WTC11 (cell line): ENCODE measurements around the gene CLCNKB. TPM values are rescaled to one million over a fixed set of nuclear protein-coding genes. Genes with fewer than 3 reads are reported as not detected.
"Not testable (repeated sequence)": the region's sequence is repeated elsewhere in the genome, so short reads cannot be mapped to it uniquely, and the experiment has no call there.

Experiments
- ATAC-seq: fragments of 200-7000 bp; cut with Tn5 transposase; 2 replicates; pipeline ENCODE4 v1.10.0; 2021; ENCODE audit warnings: mild to moderate bottlenecking, moderate library complexity
- CTCF ChIA-PET: fragments of 300-600 bp; sonication (Branson Sonifier 250); formaldehyde crosslinking; loops from one replicate; lab custom pipeline; 2021; ENCODE audit warnings: antibody characterized with exemption; lab: Charles Lee
- POLR2A ChIA-PET: fragments of 350-600 bp; sonication (Branson Sonifier 250); formaldehyde crosslinking; loops from one replicate; lab custom pipeline; 2021; ENCODE audit warnings: antibody characterized with exemption; lab: Charles Lee
- DNase-seq: peaks from one replicate; pipeline ENCODE4 v3.0.0; 2021; ENCODE audit warnings: low spot score
- H3K27ac Mint-ChIP-seq: 2 replicates; pipeline ENCODE4 v1.8.0; 2021; ENCODE audit warnings: mixed read lengths
- H3K27me3 Mint-ChIP-seq: 2 replicates; pipeline ENCODE4 v1.8.0; 2021; ENCODE audit warnings: low read depth, mild to moderate bottlenecking, moderate library complexity, mixed read lengths
- H3K36me3 Mint-ChIP-seq: 2 replicates; pipeline ENCODE4 v1.8.0; 2021; ENCODE audit warnings: mixed read lengths
- H3K4me1 Mint-ChIP-seq: 2 replicates; pipeline ENCODE4 v1.8.0; 2022; ENCODE audit warnings: mixed read lengths
- H3K4me3 Mint-ChIP-seq: 2 replicates; pipeline ENCODE4 v1.8.0; 2021; ENCODE audit warnings: mild to moderate bottlenecking, moderate library complexity, mixed read lengths
- H3K9me3 Mint-ChIP-seq: 2 replicates; pipeline ENCODE4 v1.8.0; 2021; ENCODE audit warnings: mixed read lengths
- CREB1 ChIP-seq: sonication (generic); formaldehyde crosslinking; IDR thresholded peaks from 2 replicates; pipeline ENCODE4 v1.8.0; 2023; ENCODE audit warnings: mild to moderate bottlenecking, missing genetic modification reagents
- EMX1 ChIP-seq: fragments of 250-450 bp; sonication (Bioruptor Pico); IDR thresholded peaks from 2 replicates; pipeline ENCODE4 v1.8.0; 2021; ENCODE audit warnings: mild to moderate bottlenecking
- ESRRA ChIP-seq: sonication (generic); formaldehyde crosslinking; IDR thresholded peaks from 2 replicates; pipeline ENCODE4 v1.8.1; 2022; ENCODE audit warnings: mild to moderate bottlenecking, missing genetic modification reagents, borderline replicate concordance
- FOXP1 ChIP-seq: sonication (generic); formaldehyde crosslinking; IDR thresholded peaks from 2 replicates; pipeline ENCODE4 v1.8.0; 2022; ENCODE audit warnings: missing genetic modification reagents, mild to moderate bottlenecking, moderate library complexity, borderline replicate concordance
- GABPB1 ChIP-seq: sonication (generic); formaldehyde crosslinking; IDR thresholded peaks from 2 replicates; pipeline ENCODE4 v1.8.1; 2023; ENCODE audit warnings: mild to moderate bottlenecking, missing genetic modification reagents
- HMGA2 ChIP-seq: fragments of 250-450 bp; sonication (Bioruptor Pico); IDR thresholded peaks from 2 replicates; pipeline ENCODE4 v1.4.0; 2021; ENCODE audit warnings: mild to moderate bottlenecking, moderate library complexity
- NFATC4 ChIP-seq: fragments of 250-450 bp; sonication (Bioruptor Pico); IDR thresholded peaks from 2 replicates; pipeline ENCODE4 v1.9.0; 2021; ENCODE audit warnings: mild to moderate bottlenecking
- NFE2L1 ChIP-seq: sonication (generic); formaldehyde crosslinking; IDR thresholded peaks from 2 replicates; pipeline ENCODE4 v1.8.1; 2023; ENCODE audit warnings: missing genetic modification reagents
- NFYB ChIP-seq: sonication (generic); formaldehyde crosslinking; conservative IDR thresholded peaks from 2 replicates; pipeline ENCODE4 v1.8.0; 2022; ENCODE audit warnings: low read depth, missing genetic modification reagents
- NR2C2 ChIP-seq: sonication (generic); formaldehyde crosslinking; IDR thresholded peaks from 2 replicates; pipeline ENCODE4 v1.8.0; 2022; ENCODE audit warnings: mild to moderate bottlenecking, missing genetic modification reagents
- PRRX2 ChIP-seq: fragments of 250-450 bp; sonication (Bioruptor Pico); IDR thresholded peaks from 2 replicates; pipeline ENCODE4 v1.8.0; 2021; ENCODE audit warnings: mild to moderate bottlenecking
- RORB ChIP-seq: fragments of 250-450 bp; sonication (Bioruptor Pico); IDR thresholded peaks from 2 replicates; pipeline ENCODE4 v1.9.0; 2021; ENCODE audit warnings: mild to moderate bottlenecking
- SOX15 ChIP-seq: fragments of 250-450 bp; sonication (Bioruptor Pico); IDR thresholded peaks from 2 replicates; pipeline ENCODE4 v1.9.0; 2021; ENCODE audit warnings: mild to moderate bottlenecking
- SP1 ChIP-seq: sonication (generic); formaldehyde crosslinking; conservative IDR thresholded peaks from 2 replicates; pipeline ENCODE4 v1.8.1; 2022; ENCODE audit warnings: missing genetic modification reagents
- TP53 ChIP-seq: sonication (generic); formaldehyde crosslinking; IDR thresholded peaks from 2 replicates; pipeline ENCODE4 v1.8.1; 2023; ENCODE audit warnings: mild to moderate bottlenecking, missing genetic modification reagents
- ZNF121 ChIP-seq: sonication (generic); formaldehyde crosslinking; IDR thresholded peaks from 2 replicates; pipeline ENCODE4 v1.8.0; 2023; ENCODE audit warnings: missing genetic modification reagents
- ZNF317 ChIP-seq: sonication (generic); formaldehyde crosslinking; IDR thresholded peaks from 2 replicates; pipeline ENCODE4 v1.8.1; 2023; ENCODE audit warnings: low read depth, mild to moderate bottlenecking, moderate library complexity, missing genetic modification reagents, borderline replicate concordance
- total RNA-seq: library from RNA; stranded (reverse); gene quantifications from 3 replicates; pipeline ENCODE4 v1.2.3, GENCODE V29; 2021
- TF ChIP-seq, protein P1 (sequence below): sonication (generic); formaldehyde crosslinking; conservative IDR thresholded peaks from 2 replicates; pipeline ENCODE4 v1.8.1; 2023; ENCODE audit warnings: mild to moderate bottlenecking, low read depth, missing genetic modification reagents, moderate library complexity
- TF ChIP-seq, protein P2 (sequence below): sonication (generic); formaldehyde crosslinking; IDR thresholded peaks from 2 replicates; pipeline ENCODE4 v1.8.1; 2022; ENCODE audit warnings: low read depth, mild to moderate bottlenecking, moderate library complexity, missing genetic modification reagents, borderline replicate concordance
- TF ChIP-seq, protein P3 (sequence below): fragments of 250-450 bp; sonication (Bioruptor Pico); IDR thresholded peaks from 2 replicates; pipeline ENCODE4 v1.9.0; 2021; ENCODE audit warnings: mild to moderate bottlenecking
- TF ChIP-seq, protein P4 (sequence below): fragments of 250-450 bp; sonication (Bioruptor Pico); IDR thresholded peaks from 2 replicates; pipeline ENCODE4 v1.9.0; 2021; ENCODE audit warnings: moderate library complexity, mild to moderate bottlenecking, inconsistent platforms, borderline replicate concordance
- TF ChIP-seq, protein P5 (sequence below): fragments of 250-450 bp; sonication (Bioruptor Pico); IDR thresholded peaks from 2 replicates; pipeline ENCODE4 v1.8.0; 2021; ENCODE audit warnings: mild to moderate bottlenecking
- TF ChIP-seq, protein P6 (sequence below): sonication (generic); formaldehyde crosslinking; IDR thresholded peaks from 2 replicates; pipeline ENCODE4 v1.8.1; 2023; ENCODE audit warnings: mild to moderate bottlenecking, missing genetic modification reagents, borderline replicate concordance
- TF ChIP-seq, protein P7 (sequence below): fragments of 250-450 bp; sonication (Bioruptor Pico); IDR thresholded peaks from 2 replicates; pipeline ENCODE4 v2.1.2; 2022; ENCODE audit warnings: mild to moderate bottlenecking, moderate library complexity

CLCNKB gene
- total RNA-seq, 1 experiment from 2014 or later = 1.8 TPM

DNA sequence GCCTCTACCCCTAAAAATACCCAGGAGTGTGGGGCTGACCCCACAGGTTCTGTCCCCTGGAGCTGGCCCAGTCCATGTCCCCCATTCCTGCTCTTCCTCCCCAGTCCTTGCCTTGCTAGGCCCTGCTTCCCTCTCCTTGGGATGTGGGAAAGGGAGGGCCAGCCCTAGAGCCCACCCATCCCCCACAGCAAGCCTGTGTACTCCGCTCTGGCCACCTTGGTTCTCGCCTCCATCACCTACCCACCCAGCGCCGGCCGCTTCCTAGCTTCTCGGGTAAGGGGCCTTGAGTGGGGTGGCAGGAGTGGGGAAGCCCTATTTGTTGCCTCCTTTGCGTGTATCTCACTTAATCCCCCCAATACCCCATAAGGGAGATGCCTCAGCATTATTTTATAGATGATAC is 6.7 kb downstream of the CLCNKB start:
- DNase-seq (no peak), ATAC-seq (no peak)
- Mint-ChIP-seq H3K9me3 (no peaks in the 10 kb centered on the region), H3K27me3 (peaks cover 8% of the 10 kb centered on the region), H3K36me3 (no peaks in the 10 kb centered on the region), H3K27ac (no peak overlapping the region), H3K4me3 (no peak overlapping the region; the same call in 1 of the 2 replicates), H3K4me1 (peaks cover 13% of the 10 kb centered on the region)
- ChIA-PET CTCF (interaction anchor here (0.8 to 1.4 kb wide), 3 partner anchors 9 to 32 kb away, joined by 4 to 6 read pairs (median 6); no protein-coding TSS in a partner anchor), POLR2A (no interaction called here)
- TF ChIP-seq ZNF317 (CRISPR knock-in tag) (no peak), HMGA2 (CRISPR knock-in tag) (no peak), ESRRA (CRISPR knock-in tag) (no peak), TP53 (no peak), FOXP1 (CRISPR knock-in tag) (no peak), ZNF121 (CRISPR knock-in tag) (no peak), GABPB1 (no peak), NFATC4 (CRISPR knock-in tag) (no peak)
- TF ChIP-seq, protein P1, sequence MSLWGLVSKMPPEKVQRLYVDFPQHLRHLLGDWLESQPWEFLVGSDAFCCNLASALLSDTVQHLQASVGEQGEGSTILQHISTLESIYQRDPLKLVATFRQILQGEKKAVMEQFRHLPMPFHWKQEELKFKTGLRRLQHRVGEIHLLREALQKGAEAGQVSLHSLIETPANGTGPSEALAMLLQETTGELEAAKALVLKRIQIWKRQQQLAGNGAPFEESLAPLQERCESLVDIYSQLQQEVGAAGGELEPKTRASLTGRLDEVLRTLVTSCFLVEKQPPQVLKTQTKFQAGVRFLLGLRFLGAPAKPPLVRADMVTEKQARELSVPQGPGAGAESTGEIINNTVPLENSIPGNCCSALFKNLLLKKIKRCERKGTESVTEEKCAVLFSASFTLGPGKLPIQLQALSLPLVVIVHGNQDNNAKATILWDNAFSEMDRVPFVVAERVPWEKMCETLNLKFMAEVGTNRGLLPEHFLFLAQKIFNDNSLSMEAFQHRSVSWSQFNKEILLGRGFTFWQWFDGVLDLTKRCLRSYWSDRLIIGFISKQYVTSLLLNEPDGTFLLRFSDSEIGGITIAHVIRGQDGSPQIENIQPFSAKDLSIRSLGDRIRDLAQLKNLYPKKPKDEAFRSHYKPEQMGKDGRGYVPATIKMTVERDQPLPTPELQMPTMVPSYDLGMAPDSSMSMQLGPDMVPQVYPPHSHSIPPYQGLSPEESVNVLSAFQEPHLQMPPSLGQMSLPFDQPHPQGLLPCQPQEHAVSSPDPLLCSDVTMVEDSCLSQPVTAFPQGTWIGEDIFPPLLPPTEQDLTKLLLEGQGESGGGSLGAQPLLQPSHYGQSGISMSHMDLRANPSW (CRISPR knock-in tag) = no peak
- TF ChIP-seq, protein P2, sequence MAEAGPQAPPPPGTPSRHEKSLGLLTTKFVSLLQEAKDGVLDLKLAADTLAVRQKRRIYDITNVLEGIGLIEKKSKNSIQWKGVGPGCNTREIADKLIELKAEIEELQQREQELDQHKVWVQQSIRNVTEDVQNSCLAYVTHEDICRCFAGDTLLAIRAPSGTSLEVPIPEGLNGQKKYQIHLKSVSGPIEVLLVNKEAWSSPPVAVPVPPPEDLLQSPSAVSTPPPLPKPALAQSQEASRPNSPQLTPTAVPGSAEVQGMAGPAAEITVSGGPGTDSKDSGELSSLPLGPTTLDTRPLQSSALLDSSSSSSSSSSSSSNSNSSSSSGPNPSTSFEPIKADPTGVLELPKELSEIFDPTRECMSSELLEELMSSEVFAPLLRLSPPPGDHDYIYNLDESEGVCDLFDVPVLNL (CRISPR knock-in tag) = no peak
- TF ChIP-seq, protein P3, sequence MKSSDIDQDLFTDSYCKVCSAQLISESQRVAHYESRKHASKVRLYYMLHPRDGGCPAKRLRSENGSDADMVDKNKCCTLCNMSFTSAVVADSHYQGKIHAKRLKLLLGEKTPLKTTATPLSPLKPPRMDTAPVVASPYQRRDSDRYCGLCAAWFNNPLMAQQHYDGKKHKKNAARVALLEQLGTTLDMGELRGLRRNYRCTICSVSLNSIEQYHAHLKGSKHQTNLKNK (CRISPR knock-in tag) = no peak
- TF ChIP-seq, protein P4, sequence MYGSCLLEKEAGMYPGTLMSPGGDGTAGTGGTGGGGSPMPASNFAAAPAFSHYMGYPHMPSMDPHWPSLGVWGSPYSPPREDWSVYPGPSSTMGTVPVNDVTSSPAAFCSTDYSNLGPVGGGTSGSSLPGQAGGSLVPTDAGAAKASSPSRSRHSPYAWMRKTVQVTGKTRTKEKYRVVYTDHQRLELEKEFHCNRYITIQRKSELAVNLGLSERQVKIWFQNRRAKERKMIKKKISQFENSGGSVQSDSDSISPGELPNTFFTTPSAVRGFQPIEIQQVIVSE (CRISPR knock-in tag) = no peak

DNA sequence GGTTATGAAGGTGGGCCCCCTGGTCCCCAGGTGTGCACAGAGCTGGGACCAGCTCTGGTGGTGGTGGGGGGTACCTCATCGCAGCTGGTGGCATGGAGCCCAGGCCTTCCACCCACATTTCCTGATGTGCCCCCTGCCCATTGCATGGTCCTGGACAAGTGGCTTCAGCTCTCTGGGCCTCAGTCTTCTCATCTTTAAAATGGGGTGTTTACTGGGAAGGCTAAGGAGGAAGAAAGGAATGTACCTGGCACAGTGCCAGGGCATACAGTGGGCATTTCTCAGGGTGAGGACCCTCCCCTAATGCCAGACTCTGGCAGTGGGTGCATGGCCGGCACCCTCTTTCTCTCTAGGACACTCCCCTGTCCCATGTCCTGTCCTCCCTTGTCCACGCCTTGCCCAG is 7.5 kb downstream of the CLCNKB start:
- Mint-ChIP-seq H3K4me3 (no peak overlapping the region), H3K27ac (no peak overlapping the region), H3K9me3 (no peaks in the 10 kb centered on the region), H3K4me1 (peaks cover 17% of the 10 kb centered on the region), H3K27me3 (peaks cover 8% of the 10 kb centered on the region), H3K36me3 (no peaks in the 10 kb centered on the region)
- ATAC-seq (no peak), DNase-seq (no peak)
- ChIA-PET POLR2A (no interaction called here), CTCF (interaction anchor here (1.0 kb wide), 1 partner anchor 25 kb away, joined by 6 read pairs; no protein-coding TSS in a partner anchor)
- TF ChIP-seq, protein P5, sequence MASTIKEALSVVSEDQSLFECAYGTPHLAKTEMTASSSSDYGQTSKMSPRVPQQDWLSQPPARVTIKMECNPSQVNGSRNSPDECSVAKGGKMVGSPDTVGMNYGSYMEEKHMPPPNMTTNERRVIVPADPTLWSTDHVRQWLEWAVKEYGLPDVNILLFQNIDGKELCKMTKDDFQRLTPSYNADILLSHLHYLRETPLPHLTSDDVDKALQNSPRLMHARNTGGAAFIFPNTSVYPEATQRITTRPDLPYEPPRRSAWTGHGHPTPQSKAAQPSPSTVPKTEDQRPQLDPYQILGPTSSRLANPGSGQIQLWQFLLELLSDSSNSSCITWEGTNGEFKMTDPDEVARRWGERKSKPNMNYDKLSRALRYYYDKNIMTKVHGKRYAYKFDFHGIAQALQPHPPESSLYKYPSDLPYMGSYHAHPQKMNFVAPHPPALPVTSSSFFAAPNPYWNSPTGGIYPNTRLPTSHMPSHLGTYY (CRISPR knock-in tag) = no peak
- TF ChIP-seq NFE2L1 (CRISPR knock-in tag) (no peak), SOX15 (CRISPR knock-in tag) (no peak), NFYB (no peak), NR2C2 (CRISPR knock-in tag) (no peak), SP1 (CRISPR knock-in tag) (no peak), EMX1 (CRISPR knock-in tag) (no peak), RORB (no peak), CREB1 (CRISPR knock-in tag) (no peak), PRRX2 (CRISPR knock-in tag) (no peak)
- TF ChIP-seq, protein P6, sequence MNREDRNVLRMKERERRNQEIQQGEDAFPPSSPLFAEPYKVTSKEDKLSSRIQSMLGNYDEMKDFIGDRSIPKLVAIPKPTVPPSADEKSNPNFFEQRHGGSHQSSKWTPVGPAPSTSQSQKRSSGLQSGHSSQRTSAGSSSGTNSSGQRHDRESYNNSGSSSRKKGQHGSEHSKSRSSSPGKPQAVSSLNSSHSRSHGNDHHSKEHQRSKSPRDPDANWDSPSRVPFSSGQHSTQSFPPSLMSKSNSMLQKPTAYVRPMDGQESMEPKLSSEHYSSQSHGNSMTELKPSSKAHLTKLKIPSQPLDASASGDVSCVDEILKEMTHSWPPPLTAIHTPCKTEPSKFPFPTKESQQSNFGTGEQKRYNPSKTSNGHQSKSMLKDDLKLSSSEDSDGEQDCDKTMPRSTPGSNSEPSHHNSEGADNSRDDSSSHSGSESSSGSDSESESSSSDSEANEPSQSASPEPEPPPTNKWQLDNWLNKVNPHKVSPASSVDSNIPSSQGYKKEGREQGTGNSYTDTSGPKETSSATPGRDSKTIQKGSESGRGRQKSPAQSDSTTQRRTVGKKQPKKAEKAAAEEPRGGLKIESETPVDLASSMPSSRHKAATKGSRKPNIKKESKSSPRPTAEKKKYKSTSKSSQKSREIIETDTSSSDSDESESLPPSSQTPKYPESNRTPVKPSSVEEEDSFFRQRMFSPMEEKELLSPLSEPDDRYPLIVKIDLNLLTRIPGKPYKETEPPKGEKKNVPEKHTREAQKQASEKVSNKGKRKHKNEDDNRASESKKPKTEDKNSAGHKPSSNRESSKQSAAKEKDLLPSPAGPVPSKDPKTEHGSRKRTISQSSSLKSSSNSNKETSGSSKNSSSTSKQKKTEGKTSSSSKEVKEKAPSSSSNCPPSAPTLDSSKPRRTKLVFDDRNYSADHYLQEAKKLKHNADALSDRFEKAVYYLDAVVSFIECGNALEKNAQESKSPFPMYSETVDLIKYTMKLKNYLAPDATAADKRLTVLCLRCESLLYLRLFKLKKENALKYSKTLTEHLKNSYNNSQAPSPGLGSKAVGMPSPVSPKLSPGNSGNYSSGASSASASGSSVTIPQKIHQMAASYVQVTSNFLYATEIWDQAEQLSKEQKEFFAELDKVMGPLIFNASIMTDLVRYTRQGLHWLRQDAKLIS (CRISPR knock-in tag) = no peak
- TF ChIP-seq, protein P7, sequence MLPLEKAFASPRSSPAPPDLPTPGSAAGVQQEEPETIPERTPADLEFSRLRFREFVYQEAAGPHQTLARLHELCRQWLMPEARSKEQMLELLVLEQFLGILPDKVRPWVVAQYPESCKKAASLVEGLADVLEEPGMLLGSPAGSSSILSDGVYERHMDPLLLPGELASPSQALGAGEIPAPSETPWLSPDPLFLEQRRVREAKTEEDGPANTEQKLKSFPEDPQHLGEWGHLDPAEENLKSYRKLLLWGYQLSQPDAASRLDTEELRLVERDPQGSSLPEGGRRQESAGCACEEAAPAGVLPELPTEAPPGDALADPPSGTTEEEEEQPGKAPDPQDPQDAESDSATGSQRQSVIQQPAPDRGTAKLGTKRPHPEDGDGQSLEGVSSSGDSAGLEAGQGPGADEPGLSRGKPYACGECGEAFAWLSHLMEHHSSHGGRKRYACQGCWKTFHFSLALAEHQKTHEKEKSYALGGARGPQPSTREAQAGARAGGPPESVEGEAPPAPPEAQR (CRISPR knock-in tag) = no peak

DNA sequence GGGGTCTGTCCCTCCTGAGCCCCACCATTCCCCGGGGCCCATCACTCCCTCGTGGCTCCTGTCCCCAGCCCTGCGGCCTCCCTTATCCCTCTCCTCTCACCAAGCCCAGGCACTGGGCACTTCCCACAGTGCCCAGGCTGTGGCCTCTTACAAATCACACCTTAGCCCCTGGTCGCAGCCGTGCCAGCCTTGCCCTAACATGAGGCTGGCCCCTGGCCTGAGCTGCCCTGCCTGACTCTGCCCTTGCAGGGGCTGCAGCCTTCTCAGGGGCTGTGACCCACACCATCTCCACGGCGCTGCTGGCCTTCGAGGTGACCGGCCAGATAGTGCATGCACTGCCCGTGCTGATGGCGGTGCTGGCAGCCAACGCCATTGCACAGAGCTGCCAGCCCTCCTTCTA is 8.4 kb downstream of the CLCNKB start:
- not testable (repeated sequence) for DNase-seq

More for the DNA sequence above, 8.4 kb downstream of the CLCNKB start:
- H3K9me3 Mint-ChIP-seq, H3K27ac Mint-ChIP-seq, H3K36me3 Mint-ChIP-seq, H3K27me3 Mint-ChIP-seq, ATAC-seq, CTCF ChIA-PET, POLR2A ChIA-PET, H3K4me3 Mint-ChIP-seq: not testable (repeated sequence)
- H3K4me1 Mint-ChIP-seq = peaks cover 19% of the 10 kb centered on the region
